Gastroesophageal sphincter (tissue), 3 donors: ENCODE results near the gene KASH5.

Experiments
- EP300 ChIP-seq: sonication (generic); formaldehyde crosslinking; IDR thresholded peaks from one replicate; pipeline ENCODE4 v1.6.1; 2017; ENCODE audit warnings: antibody characterized with exemption, mild to moderate bottlenecking
- POLR2A ChIP-seq, 2 donors: fragments of 450-650 bp; IDR thresholded peaks; one replicate each; pipeline ENCODE4 v1.6.1; 2017; ENCODE audit warnings: antibody characterized with exemption in 2 of 2, mild to moderate bottlenecking in 2 of 2, moderate library complexity in 1 of 2
- TF ChIP-seq, protein P1 (sequence below), 4 experiments: fragments of 200-600 bp in 2 of 4; fragments of 450-650 bp in 2 of 4; sonication (generic) in 1 of 4; IDR thresholded peaks; one replicate each; pipeline ENCODE4 v1.5.1; 2017 to 2019; ENCODE audit warnings: antibody characterized with exemption in 4 of 4, mild to moderate bottlenecking in 2 of 4, moderate library complexity in 2 of 4

DNA sequence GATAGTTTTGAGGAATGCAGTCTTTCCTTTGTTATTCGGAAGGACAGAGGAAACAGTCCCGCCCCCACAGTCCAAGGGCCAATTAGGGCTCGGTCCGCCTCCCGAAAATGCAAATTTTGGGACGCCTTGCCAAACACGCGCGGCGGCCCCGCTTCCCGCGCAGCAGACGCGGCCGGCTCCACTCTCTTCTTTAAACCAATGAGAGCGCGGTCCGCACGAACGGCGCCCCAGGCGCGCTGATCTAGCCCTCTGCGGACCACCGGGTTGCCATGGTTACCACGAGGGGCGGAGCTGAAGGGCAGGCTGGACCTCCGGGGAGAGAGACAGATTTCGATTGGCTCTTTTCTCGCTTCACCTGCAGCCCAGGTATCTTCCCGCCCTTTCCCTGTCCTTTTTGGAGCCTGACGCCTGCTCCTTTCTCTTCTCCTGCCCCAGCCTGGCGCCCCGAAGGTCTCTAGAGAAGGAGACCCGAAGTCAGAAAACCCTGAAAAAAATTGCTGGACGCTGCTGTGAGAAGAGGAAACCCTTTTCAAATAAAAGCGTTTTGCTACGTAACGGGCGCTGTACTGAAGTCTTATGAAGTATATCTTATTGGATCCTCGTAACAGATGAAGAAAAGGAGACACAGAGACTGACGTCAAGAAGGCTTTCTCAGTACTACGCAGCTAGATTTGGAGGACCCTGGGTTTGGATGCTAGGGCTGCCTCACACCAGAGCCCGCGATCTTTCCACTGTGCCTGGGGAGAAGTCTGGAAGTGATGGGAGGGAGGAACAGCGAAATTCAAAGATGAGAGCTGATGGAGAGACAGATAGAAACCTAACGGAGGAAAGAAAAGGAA is 33.2 kb downstream of the KASH5 start:
- TF ChIP-seq POLR2A (IDR thresholded peaks at IDR 0.05): no peak
- TF ChIP-seq, protein P1, sequence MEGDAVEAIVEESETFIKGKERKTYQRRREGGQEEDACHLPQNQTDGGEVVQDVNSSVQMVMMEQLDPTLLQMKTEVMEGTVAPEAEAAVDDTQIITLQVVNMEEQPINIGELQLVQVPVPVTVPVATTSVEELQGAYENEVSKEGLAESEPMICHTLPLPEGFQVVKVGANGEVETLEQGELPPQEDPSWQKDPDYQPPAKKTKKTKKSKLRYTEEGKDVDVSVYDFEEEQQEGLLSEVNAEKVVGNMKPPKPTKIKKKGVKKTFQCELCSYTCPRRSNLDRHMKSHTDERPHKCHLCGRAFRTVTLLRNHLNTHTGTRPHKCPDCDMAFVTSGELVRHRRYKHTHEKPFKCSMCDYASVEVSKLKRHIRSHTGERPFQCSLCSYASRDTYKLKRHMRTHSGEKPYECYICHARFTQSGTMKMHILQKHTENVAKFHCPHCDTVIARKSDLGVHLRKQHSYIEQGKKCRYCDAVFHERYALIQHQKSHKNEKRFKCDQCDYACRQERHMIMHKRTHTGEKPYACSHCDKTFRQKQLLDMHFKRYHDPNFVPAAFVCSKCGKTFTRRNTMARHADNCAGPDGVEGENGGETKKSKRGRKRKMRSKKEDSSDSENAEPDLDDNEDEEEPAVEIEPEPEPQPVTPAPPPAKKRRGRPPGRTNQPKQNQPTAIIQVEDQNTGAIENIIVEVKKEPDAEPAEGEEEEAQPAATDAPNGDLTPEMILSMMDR (IDR thresholded peaks at IDR 0.05): no peak
- TF ChIP-seq EP300: no peak
